NCI-H1436 (cell line): ENCODE data around the gene IL12RB2.
"Not testable (repeated sequence)": the region's sequence is repeated elsewhere in the genome, so short reads cannot be mapped to it uniquely, and the experiment has no call there.

Experiments
- DNase-seq: peaks from one replicate; lab custom pipeline; 2025; lab: John Stamatoyannopoulos, UW

IL12RB2 gene

DNA sequence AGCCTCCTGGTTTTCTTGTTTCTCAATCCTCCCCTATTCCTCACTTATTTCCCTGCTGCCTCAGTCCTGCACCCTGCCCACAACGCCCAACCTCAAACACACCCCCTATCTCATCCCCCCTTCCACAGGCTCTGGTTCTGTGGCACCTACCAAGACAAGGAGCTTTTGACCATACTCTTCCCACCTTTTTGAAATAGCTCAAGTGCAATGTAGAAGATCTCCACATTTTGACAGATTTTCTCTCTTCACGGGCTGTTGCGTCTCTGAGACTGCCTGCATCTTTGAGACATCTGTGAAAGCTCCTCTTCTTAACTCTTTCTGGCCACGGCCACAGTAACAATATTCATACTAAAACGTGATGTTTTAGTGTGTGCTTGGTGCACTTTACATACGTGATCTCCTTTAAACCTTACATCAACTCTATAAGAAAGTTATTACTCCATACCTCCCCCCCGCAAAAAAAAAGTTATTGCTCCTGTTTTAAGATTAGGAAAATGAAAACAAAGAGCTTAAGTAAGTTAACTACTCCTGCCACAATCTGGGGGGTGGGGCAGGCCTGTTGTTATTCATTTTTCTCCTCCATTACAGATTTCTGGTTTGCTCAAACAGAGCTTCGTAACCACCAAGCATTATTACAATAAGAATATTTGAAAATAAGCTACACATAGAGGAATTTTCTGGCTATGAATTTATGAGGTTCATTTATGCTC lies 124.4 kb downstream of the IL12RB2 start:
- no peak for DNase-seq

DNA sequence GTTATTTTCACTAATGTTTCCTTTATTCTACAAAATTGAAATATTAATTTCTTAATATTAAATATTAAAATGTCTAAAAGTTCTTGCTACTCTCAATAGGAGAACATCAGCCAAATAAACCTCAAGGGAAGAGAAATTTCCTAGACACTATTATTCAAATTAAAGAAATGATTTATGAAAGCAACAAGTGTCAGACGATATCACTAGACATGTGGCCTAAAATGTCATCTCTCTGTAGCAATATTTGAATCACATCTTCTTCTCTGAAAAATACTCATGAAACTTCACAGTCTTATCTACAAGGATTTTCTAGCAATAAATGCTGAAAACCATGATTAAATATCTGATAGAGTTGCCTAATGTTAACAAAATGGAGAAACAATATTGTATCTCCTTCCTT lies 125.1 kb downstream of the IL12RB2 start:
- no peak for DNase-seq

DNA sequence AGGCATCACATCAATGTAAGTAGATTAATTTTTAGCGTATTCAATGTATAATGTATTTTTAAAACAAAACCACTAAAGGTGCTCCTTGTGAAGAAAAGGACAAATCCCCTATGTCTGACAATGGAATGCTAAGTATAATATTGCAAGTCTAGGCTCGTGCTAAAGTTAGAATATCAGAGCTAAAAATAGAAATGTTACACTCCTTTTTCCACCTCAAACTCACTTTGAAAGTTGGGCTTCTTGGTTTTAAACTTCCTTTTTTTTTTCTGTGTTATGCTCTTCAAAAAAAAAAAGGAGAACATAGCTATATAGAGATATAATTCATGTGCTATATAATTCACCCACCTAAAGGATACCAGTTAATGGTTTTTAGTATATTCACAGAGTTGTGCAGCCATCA lies 126.2 kb downstream of the IL12RB2 start:
- no peak for DNase-seq

DNA sequence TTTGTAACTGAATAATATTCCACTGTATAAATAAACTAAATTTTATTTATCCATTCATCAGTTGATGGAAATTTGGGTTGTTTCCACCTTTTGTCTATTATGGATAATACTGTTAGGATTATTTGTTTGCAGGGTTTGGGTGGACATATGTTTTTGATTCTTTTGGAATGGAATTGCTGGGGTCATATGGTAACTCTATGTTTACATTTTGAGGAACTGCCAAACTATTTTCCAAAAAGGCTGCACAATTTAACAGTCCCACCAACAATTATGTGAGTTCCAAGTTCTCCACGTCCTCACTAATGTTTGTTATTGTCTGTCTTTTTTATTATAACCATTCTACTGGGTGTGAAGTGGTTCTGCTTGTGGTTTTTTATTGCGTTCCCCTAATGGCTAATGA lies 126.8 kb downstream of the IL12RB2 start:
- DNase-seq, result no peak

DNA sequence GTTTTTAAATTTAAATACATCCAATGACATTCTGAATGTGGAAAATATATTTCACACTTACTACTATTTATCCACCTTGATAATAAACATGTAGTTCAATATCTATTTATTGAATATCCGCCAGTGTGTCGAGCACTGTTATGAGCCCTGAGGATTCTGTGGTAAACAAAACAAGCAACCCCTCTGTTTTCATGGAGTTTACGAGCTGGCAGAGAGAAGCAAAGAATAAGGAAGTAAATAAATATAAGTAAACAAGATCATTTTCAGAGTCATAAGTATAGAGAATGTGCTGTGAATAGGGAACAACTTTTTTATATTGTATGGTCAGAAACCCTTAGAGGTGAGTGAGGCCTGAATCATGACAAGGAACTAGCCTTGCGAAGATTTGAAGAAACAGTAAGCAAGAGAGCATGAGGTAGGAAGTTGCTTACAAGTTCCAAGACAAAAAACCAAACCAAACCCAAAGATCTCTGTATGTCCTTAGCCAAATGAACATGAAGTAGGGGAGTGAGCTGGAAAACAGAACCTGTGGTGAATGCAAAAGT lies 128.9 kb downstream of the IL12RB2 start:
- DNase-seq, result no peak

DNA sequence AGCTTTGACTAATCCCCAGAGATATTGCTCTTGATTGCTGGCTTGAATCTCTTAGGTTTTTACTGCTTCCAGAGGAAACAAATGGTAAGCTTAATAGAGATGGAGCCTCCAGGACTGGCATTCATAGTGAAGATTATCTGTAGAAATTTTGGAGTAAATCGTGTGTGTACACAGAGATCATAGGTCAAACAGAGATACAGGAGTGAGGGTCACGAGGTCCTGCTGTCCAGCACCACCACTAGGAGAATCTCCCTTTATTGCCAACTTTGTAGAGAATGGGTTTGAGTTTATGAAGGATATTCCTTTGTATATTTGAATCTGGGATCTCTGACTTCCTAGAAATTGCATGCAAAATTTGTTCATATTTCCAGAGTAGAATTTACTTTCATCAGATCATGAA lies 130.3 kb downstream of the IL12RB2 start:
- no peak for DNase-seq

DNA sequence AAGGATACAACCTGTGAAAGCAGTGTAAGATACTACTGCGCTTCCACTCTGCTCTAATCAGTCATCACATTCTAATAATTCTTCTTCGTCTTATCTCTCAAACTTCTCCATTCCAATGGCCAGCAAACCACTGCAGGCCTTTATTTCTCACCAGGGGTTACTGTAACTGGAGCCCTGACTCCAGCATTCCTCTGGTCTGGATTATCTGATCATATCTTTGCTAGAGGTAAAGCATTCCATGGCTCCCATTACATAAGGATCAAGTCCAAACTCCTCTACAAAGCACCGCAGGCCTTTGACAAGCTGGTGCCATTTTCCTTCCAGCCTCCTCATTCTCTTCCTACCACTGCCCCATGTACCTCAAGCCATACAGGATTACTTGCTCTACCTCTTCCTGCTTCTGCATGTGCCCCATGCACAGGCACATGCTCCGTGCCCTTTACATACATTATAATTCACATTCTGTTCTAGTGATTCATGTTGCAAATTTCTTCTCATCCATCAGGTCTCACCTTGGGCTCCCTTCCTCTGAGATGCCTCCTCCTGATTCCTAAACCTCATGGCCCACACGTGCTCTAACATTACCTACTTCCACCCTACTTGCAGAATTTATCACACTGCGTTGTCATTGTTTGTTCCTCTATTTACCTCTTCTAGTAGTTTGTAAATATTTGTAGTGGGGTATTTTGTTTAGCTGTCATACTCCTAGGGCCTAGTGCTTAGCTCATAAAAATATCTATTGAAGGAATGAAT lies 131.8 kb downstream of the IL12RB2 start:
- no peak for DNase-seq

DNA sequence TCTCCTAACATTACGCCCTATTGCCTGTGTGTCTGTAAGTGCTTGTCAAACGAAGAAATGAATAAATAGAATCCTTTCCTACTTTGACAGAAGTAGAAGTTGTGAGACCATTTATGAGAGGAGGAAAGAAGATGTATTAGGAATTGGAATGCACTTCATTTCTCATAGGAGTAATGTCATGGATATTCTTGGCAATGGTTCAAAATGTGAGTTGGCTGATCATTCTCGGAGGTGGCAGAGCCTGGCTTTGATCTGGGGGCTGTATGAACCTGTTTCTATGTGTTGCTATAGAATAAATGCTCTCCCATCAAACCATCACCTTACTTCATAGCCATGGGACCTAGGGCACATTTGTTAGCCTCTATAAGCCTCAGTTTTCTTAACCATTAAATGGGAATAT lies 132.7 kb downstream of the IL12RB2 start:
- DNase-seq, result no peak

DNA sequence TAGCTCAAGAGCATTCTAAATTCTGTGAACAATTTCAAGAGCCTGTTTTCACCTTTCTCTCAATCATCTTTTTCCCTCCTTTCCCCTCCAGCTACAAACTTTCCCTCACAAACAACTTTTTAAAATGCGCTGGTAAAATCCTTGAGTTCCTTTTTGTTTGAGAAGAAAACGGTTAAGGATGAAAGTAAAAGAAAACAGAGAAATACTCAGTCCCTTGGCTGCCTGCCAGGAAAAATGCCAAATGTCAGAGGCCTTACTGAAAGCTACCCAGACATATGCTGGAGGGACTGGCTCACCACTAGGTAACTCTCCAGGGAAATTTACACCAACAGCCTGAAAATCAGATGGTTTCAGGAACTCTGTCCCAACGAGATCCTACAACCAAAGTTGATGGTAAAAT lies 133.5 kb downstream of the IL12RB2 start:
- DNase-seq, result no peak

DNA sequence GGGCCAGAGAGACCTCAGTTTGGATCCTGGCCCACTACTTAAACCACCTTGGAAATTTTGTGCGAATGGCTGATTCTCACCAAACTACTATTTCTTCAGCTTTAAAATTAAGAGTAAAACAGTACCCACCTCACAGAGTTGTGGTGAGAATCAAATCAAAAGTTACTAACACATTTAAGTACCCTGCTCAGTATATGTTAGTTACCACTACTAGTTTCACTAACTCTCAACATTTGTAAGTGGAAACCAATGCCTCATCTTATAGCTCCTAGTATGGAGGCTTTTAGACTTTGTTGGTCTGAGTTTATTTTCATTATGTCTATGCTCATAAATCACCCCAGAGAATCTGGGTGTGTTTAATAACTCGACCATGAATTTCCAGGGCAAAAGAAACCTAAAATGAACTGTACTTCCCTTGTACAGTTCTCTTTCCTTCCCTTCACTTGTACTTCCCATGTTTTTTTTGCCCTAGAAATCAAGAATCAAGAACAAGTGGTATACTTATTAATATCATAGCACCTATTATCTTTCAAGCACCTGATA lies 134.1 kb downstream of the IL12RB2 start:
- no peak for DNase-seq

DNA sequence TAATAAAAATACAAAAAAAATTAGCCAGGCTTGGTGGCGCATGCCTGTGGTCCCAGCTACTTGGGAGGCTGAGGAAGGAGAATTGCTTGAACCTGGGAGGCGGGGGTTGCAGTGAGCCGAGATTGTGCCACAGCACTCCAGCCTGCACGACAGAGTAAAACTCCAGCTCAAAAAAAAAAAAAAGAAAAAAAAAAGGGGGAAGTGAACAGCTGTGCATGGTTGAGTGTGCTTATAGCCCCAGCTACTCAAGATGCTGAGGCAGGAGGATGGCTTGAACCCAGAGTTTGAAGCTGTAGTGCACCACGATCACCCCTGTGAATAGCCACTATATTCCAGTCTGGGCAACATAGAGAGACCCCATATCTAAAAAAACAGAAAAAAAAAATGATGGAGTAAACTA lies 138.3 kb downstream of the IL12RB2 start:
- DNase-seq, result not testable (repeated sequence)
